ENCODE results near the gene ATXN1. TPM values are rescaled to one million over a fixed set of nuclear protein-coding genes. Genes with fewer than 3 reads are reported as not detected.

Gene ATXN1
- total RNA-seq, 1 donor, result 48.5 TPM

DNA sequence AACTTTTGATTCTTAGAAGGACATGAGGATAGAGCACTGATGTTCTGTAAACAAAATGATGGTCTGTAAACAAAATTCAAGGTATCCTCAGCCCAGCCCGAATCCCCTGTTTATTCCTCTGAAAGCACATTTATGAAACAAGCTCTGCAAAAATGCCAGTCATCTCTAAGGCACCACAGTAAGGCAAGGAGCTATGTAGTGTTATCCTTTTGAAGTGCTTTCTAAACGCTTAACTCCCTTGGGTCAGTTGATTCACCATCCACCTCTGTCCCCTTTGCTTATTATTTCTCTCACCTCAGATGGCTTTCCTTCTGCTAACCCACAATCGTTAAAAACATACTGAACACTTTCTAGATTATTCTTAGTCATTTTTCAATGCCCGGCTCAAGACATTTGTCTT, 93.8 kb downstream of the ATXN1 start:
- TF ChIP-seq, protein P1, sequence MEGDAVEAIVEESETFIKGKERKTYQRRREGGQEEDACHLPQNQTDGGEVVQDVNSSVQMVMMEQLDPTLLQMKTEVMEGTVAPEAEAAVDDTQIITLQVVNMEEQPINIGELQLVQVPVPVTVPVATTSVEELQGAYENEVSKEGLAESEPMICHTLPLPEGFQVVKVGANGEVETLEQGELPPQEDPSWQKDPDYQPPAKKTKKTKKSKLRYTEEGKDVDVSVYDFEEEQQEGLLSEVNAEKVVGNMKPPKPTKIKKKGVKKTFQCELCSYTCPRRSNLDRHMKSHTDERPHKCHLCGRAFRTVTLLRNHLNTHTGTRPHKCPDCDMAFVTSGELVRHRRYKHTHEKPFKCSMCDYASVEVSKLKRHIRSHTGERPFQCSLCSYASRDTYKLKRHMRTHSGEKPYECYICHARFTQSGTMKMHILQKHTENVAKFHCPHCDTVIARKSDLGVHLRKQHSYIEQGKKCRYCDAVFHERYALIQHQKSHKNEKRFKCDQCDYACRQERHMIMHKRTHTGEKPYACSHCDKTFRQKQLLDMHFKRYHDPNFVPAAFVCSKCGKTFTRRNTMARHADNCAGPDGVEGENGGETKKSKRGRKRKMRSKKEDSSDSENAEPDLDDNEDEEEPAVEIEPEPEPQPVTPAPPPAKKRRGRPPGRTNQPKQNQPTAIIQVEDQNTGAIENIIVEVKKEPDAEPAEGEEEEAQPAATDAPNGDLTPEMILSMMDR (IDR thresholded peaks at IDR 0.05; ENCODE audit: extremely low read depth, low read depth, low read length), result no peak
- peaks cover 4% of the 10 kb centered on the region for H4K20me1 ChIP-seq (ENCODE audit: insufficient read depth, low read length)
- no peak for DNase-seq (ENCODE audit: insufficient read length, low spot score, missing footprints)
- H3K4me1 ChIP-seq (ENCODE audit: insufficient read depth, low read length), result peaks cover 6% of the 10 kb centered on the region
- H3K36me3 ChIP-seq (ENCODE audit: insufficient read depth, low read length), result no peaks in the 10 kb centered on the region
- no peaks in the 10 kb centered on the region for H3K27me3 ChIP-seq (ENCODE audit: insufficient read depth, low read length)
- no peaks in the 10 kb centered on the region for H3K9me3 ChIP-seq (ENCODE audit: low read depth, low read length)
- H3K27ac ChIP-seq (ENCODE audit: low read depth, low read length), result no peak overlapping the region
- no peak overlapping the region for H3K4me3 ChIP-seq (ENCODE audit: insufficient read depth, low read length)
- peaks cover 28% of the 10 kb centered on the region for H3K79me2 ChIP-seq (ENCODE audit: insufficient read depth, low read length)
- no peak overlapping the region for H2AFZ ChIP-seq (ENCODE audit: low read length)
- no peak overlapping the region for H3K4me2 ChIP-seq (ENCODE audit: insufficient read depth, low read length)

DNA sequence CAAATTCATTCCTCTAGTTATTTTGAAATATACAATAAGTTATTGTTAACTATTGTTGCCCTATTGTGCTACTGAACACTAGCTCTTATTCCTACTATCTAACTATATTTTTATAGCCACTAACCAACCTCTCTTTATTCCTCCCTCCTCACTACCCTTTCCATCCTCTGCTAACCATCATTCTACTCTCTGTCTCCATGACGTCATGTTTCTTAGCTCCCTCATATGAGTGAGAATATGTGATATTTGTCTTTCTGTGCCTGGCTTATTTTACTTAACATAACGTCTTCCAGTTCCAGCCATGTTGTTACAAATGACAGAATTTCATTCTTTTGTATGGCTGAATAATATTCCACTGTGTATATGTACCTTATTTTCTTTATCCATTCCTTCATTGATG, 95.3 kb downstream of the ATXN1 start:
- Histone ChIP-seq H3K9me3 (ENCODE audit: low read depth, low read length) (no peaks in the 10 kb centered on the region), H3K4me1 (ENCODE audit: insufficient read depth, low read length) (peaks cover 3% of the 10 kb centered on the region), H3K4me3 (ENCODE audit: insufficient read depth, low read length) (no peak overlapping the region), H3K27ac (ENCODE audit: low read depth, low read length) (no peak overlapping the region), H3K79me2 (ENCODE audit: insufficient read depth, low read length) (peaks cover 13% of the 10 kb centered on the region), H3K27me3 (ENCODE audit: insufficient read depth, low read length) (no peaks in the 10 kb centered on the region), H2AFZ (ENCODE audit: low read length) (no peak overlapping the region), H4K20me1 (ENCODE audit: insufficient read depth, low read length) (peaks cover 4% of the 10 kb centered on the region), H3K36me3 (ENCODE audit: insufficient read depth, low read length) (no peaks in the 10 kb centered on the region), H3K4me2 (ENCODE audit: insufficient read depth, low read length) (no peak overlapping the region)
- TF ChIP-seq, protein P1 (IDR thresholded peaks at IDR 0.05; ENCODE audit: extremely low read depth, low read depth, low read length), result no peak
- DNase-seq (ENCODE audit: insufficient read length, low spot score, missing footprints), result no peak

DNA sequence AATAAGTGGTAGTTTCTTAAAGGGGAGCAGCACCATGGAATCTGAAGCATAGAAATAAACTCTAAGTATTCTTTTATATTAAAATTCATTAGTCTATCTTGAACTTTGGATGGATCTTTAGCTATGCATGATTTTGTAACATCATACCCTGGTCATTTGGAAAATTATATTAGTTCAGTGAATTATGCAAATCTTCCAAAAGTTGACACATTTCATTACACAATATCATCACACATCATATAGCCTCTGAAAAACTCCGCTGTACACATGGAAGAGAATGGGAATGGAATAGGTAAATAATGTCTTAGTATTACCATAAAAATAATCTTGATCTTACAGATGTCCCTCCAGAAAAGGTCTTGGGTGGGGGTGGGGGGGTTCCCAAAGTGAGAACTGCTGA, 96.1 kb downstream of the ATXN1 start:
- no peak overlapping the region for H3K27ac ChIP-seq (ENCODE audit: low read depth, low read length)

DNA sequence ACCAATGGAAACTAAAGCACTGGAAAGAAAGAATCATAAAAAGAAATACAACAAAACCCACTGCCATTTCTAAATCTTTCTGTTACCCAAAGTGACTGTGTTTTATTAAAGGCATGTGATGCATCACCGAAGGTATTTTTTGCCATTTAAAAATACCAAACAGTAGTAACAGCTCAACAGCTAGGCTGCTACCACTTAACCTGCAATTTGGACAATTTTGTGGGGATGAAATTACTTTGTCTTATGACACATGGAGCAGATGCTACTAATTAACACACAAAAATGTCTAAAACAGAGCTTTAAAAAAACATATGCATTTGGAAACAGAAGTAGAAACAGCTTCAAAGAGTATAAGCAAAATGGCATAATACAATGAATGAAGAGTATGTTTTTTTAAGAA, 97.4 kb downstream of the ATXN1 start:
- no peak overlapping the region for H2AFZ ChIP-seq (ENCODE audit: low read length)
- H3K27ac ChIP-seq (ENCODE audit: low read depth, low read length), result no peak overlapping the region
- H4K20me1 ChIP-seq (ENCODE audit: insufficient read depth, low read length), result no peaks in the 10 kb centered on the region
- peaks cover 3% of the 10 kb centered on the region for H3K4me1 ChIP-seq (ENCODE audit: insufficient read depth, low read length)
- no peak overlapping the region for H3K4me3 ChIP-seq (ENCODE audit: insufficient read depth, low read length)
- no peak overlapping the region for H3K4me2 ChIP-seq (ENCODE audit: insufficient read depth, low read length)
- H3K27me3 ChIP-seq (ENCODE audit: insufficient read depth, low read length), result no peaks in the 10 kb centered on the region
- TF ChIP-seq, protein P1 (IDR thresholded peaks at IDR 0.05; ENCODE audit: extremely low read depth, low read depth, low read length), result no peak
- DNase-seq (ENCODE audit: insufficient read length, low spot score, missing footprints), result no peak
- H3K9me3 ChIP-seq (ENCODE audit: low read depth, low read length), result no peaks in the 10 kb centered on the region
- H3K36me3 ChIP-seq (ENCODE audit: insufficient read depth, low read length), result no peaks in the 10 kb centered on the region
- H3K79me2 ChIP-seq (ENCODE audit: insufficient read depth, low read length), result peaks cover 6% of the 10 kb centered on the region

More for the DNA sequence above, 96.1 kb downstream of the ATXN1 start:
- H3K9me3 ChIP-seq (ENCODE audit: low read depth, low read length), result no peaks in the 10 kb centered on the region
- peaks cover 11% of the 10 kb centered on the region for H3K79me2 ChIP-seq (ENCODE audit: insufficient read depth, low read length)
- no peaks in the 10 kb centered on the region for H3K36me3 ChIP-seq (ENCODE audit: insufficient read depth, low read length)
- no peak overlapping the region for H2AFZ ChIP-seq (ENCODE audit: low read length)
- no peak overlapping the region for H3K4me3 ChIP-seq (ENCODE audit: insufficient read depth, low read length)
- H4K20me1 ChIP-seq (ENCODE audit: insufficient read depth, low read length), result peaks cover 4% of the 10 kb centered on the region
- H3K4me1 ChIP-seq (ENCODE audit: insufficient read depth, low read length), result peaks cover 3% of the 10 kb centered on the region
- no peak for DNase-seq (ENCODE audit: insufficient read length, low spot score, missing footprints)
- H3K4me2 ChIP-seq (ENCODE audit: insufficient read depth, low read length), result no peak overlapping the region
- TF ChIP-seq, protein P1 (IDR thresholded peaks at IDR 0.05; ENCODE audit: extremely low read depth, low read depth, low read length), result no peak
- H3K27me3 ChIP-seq (ENCODE audit: insufficient read depth, low read length), result no peaks in the 10 kb centered on the region
